Skeletal muscle satellite cell (primary cell): ENCODE data around the gene TOX2.

Experiments
- H3K27me3 ChIP-seq: 2 replicates; pipeline ENCODE4 v1.7.0; 2013; ENCODE audit warnings: low read length; ENCODE audit not compliant: control insufficient read depth, insufficient read depth
- H3K36me3 ChIP-seq: 2 replicates; pipeline ENCODE4 v1.7.0; 2013; ENCODE audit warnings: mild to moderate bottlenecking, control low read depth, low read length; ENCODE audit not compliant: insufficient read depth
- H3K4me1 ChIP-seq: 2 replicates; pipeline ENCODE4 v1.7.0; 2013; ENCODE audit warnings: low read length; ENCODE audit not compliant: control insufficient read depth, insufficient read depth
- H3K4me2 ChIP-seq: 2 replicates; pipeline ENCODE4 v1.7.0; 2013; ENCODE audit warnings: mild to moderate bottlenecking, low read length
- H3K4me3 ChIP-seq: 2 replicates; pipeline ENCODE4 v1.7.0; 2013; ENCODE audit warnings: low read length
- H3K9ac ChIP-seq: 2 replicates; pipeline ENCODE4 v1.7.0; 2013; ENCODE audit warnings: mild to moderate bottlenecking, low read depth, low read length, moderate library complexity
- H3K9me3 ChIP-seq: replicated peaks from 2 replicates; pipeline ENCODE4 v1.7.0; 2013; ENCODE audit warnings: mild to moderate bottlenecking, control low read depth, low read length

Gene TOX2

GRCh38 chr20:43931976-43932375 lies 17.3 kb downstream of the TOX2 start:
- Histone ChIP-seq H3K4me1 (no peaks in the 10 kb centered on the region), H3K27me3 (peaks cover 76% of the 10 kb centered on the region), H3K4me3 (no peak overlapping the region), H3K9ac (no peak overlapping the region), H3K9me3 (no peaks in the 10 kb centered on the region), H3K4me2 (no peak overlapping the region), H3K36me3 (no peaks in the 10 kb centered on the region)

- no peak overlapping the region for H3K4me3 ChIP-seq
- H3K4me2 ChIP-seq: no peak overlapping the region
- peaks cover 67% of the 10 kb centered on the region for H3K27me3 ChIP-seq
- H3K4me1 ChIP-seq: peaks cover 11% of the 10 kb centered on the region
- H3K9me3 ChIP-seq: no peaks in the 10 kb centered on the region
- no peaks in the 10 kb centered on the region for H3K36me3 ChIP-seq
- H3K9ac ChIP-seq: no peak overlapping the region
Measured at GRCh38 chr20:43934833-43935232, 20.2 kb downstream of the TOX2 start.

- no peaks in the 10 kb centered on the region for H3K9me3 ChIP-seq
- peaks cover 14% of the 10 kb centered on the region for H3K4me1 ChIP-seq
- H3K4me3 ChIP-seq: no peak overlapping the region
- no peaks in the 10 kb centered on the region for H3K36me3 ChIP-seq
- H3K9ac ChIP-seq: no peak overlapping the region
- peaks cover 54% of the 10 kb centered on the region for H3K27me3 ChIP-seq
- no peak overlapping the region for H3K4me2 ChIP-seq
Measured at GRCh38 chr20:43936104-43936770, 21.6 kb downstream of the TOX2 start.

- Histone ChIP-seq H3K4me1 (peaks cover 18% of the 10 kb centered on the region), H3K4me3 (no peak overlapping the region), H3K36me3 (no peaks in the 10 kb centered on the region), H3K4me2 (no peak overlapping the region), H3K9ac (no peak overlapping the region), H3K27me3 (peaks cover 48% of the 10 kb centered on the region), H3K9me3 (no peaks in the 10 kb centered on the region)
Measured at GRCh38 chr20:43936805-43937204, 22.2 kb downstream of the TOX2 start.

GRCh38 chr20:43937591-43937990 lies 22.9 kb downstream of the TOX2 start:
- peaks cover 26% of the 10 kb centered on the region for H3K4me1 ChIP-seq

GRCh38 chr20:43938017-43938655 lies 23.5 kb downstream of the TOX2 start:
- no peaks in the 10 kb centered on the region for H3K9me3 ChIP-seq
- H3K4me3 ChIP-seq: no peak overlapping the region
- no peak overlapping the region for H3K4me2 ChIP-seq
- H3K27me3 ChIP-seq: peaks cover 37% of the 10 kb centered on the region
- no peaks in the 10 kb centered on the region for H3K36me3 ChIP-seq
- no peak overlapping the region for H3K9ac ChIP-seq
- H3K4me1 ChIP-seq: peaks cover 31% of the 10 kb centered on the region

More at GRCh38 chr20:43937591-43937990, 22.9 kb downstream of the TOX2 start:
- Histone ChIP-seq H3K9me3 (no peaks in the 10 kb centered on the region), H3K4me3 (no peak overlapping the region), H3K9ac (no peak overlapping the region), H3K4me2 (no peak overlapping the region), H3K36me3 (no peaks in the 10 kb centered on the region), H3K27me3 (peaks cover 42% of the 10 kb centered on the region)

GRCh38 chr20:43938932-43939761 lies 24.5 kb downstream of the TOX2 start:
- Histone ChIP-seq H3K36me3 (no peaks in the 10 kb centered on the region), H3K9me3 (no peaks in the 10 kb centered on the region), H3K4me2 (peak overlapping the region; percentile 58), H3K4me1 (peaks cover 33% of the 10 kb centered on the region), H3K27me3 (peaks cover 27% of the 10 kb centered on the region), H3K4me3 (no peak overlapping the region), H3K9ac (no peak overlapping the region)

GRCh38 chr20:43939762-43940121 lies 25.1 kb downstream of the TOX2 start:
- Histone ChIP-seq H3K27me3 (peaks cover 21% of the 10 kb centered on the region), H3K9me3 (no peaks in the 10 kb centered on the region), H3K9ac (no peak overlapping the region), H3K4me2 (peak overlapping the region; percentile 58), H3K4me1 (peaks cover 33% of the 10 kb centered on the region), H3K4me3 (no peak overlapping the region), H3K36me3 (no peaks in the 10 kb centered on the region)

- peaks cover 33% of the 10 kb centered on the region for H3K4me1 ChIP-seq
- no peak overlapping the region for H3K4me3 ChIP-seq
- H3K9me3 ChIP-seq: no peaks in the 10 kb centered on the region
- H3K27me3 ChIP-seq: peaks cover 19% of the 10 kb centered on the region
- H3K36me3 ChIP-seq: no peaks in the 10 kb centered on the region
- no peak overlapping the region for H3K4me2 ChIP-seq
- H3K9ac ChIP-seq: no peak overlapping the region
Measured at GRCh38 chr20:43940518-43941225, 26.0 kb downstream of the TOX2 start.

GRCh38 chr20:43941476-43942200 lies 27.0 kb downstream of the TOX2 start:
- Histone ChIP-seq H3K4me2 (no peak overlapping the region), H3K9ac (no peak overlapping the region), H3K4me3 (no peak overlapping the region), H3K9me3 (no peaks in the 10 kb centered on the region), H3K36me3 (no peaks in the 10 kb centered on the region), H3K4me1 (peaks cover 33% of the 10 kb centered on the region), H3K27me3 (peaks cover 15% of the 10 kb centered on the region)

GRCh38 chr20:43942201-43942590 lies 27.5 kb downstream of the TOX2 start:
- H3K4me3 ChIP-seq: no peak overlapping the region
- peaks cover 33% of the 10 kb centered on the region for H3K4me1 ChIP-seq
- no peaks in the 10 kb centered on the region for H3K9me3 ChIP-seq
- H3K9ac ChIP-seq: no peak overlapping the region
- no peaks in the 10 kb centered on the region for H3K36me3 ChIP-seq
- H3K4me2 ChIP-seq: peak overlapping the region; percentile 38
- peaks cover 11% of the 10 kb centered on the region for H3K27me3 ChIP-seq
